Putamen (tissue), 1 donor: ENCODE results near the gene PTPRE.
"Not testable (repeated sequence)": the region's sequence is repeated elsewhere in the genome, so short reads cannot be mapped to it uniquely, and the experiment has no call there.

Experiments
- DNase-seq: peaks from one replicate; pipeline ENCODE4 v3.0.0-alpha.2; 2016; ENCODE audit warnings: low spot score

Gene PTPRE

GRCh38 chr10:128074589-128074988 is 167.7 kb downstream of the PTPRE start:
- no peak for DNase-seq

GRCh38 chr10:128077155-128077875 is 170.4 kb downstream of the PTPRE start:
- no peak for DNase-seq

GRCh38 chr10:128078136-128078969 is 171.4 kb downstream of the PTPRE start:
- no peak for DNase-seq

GRCh38 chr10:128080231-128080630 is 173.3 kb downstream of the PTPRE start:
- no peak for DNase-seq

GRCh38 chr10:128080641-128081040 is 173.7 kb downstream of the PTPRE start:
- DNase-seq = no peak

GRCh38 chr10:128081222-128081621 is 174.3 kb downstream of the PTPRE start:
- DNase-seq = no peak

DNA sequence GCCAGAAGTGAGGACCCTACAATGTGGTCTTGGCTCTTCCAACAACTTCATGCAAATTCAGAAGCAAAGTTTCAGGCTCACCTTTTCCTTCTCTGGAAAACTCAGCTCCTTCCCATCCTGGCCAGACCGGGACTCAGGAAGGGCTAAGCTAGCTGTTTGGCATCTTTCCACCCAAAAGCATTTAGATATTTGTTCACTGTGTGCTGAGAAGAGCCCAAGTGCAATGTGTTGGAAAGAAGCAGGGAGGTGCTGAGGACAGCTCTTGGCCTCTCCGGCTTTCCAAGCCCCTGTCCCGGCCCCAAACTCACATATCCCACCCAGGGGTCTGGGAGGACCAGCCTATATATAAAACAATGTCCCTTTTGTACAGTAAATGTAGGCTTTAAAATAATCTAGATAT is 174.8 kb downstream of the PTPRE start:
- DNase-seq = no peak

GRCh38 chr10:128083191-128083895 is 176.4 kb downstream of the PTPRE start:
- DNase-seq = no peak

- no peak for DNase-seq
Observed at GRCh38 chr10:128084364-128084763, 177.5 kb downstream of the PTPRE start.

- DNase-seq = no peak
Observed at GRCh38 chr10:128084991-128085390, 178.1 kb downstream of the PTPRE start.

- DNase-seq = no peak
Observed at GRCh38 chr10:128086003-128086863, 179.3 kb downstream of the PTPRE start.

DNA sequence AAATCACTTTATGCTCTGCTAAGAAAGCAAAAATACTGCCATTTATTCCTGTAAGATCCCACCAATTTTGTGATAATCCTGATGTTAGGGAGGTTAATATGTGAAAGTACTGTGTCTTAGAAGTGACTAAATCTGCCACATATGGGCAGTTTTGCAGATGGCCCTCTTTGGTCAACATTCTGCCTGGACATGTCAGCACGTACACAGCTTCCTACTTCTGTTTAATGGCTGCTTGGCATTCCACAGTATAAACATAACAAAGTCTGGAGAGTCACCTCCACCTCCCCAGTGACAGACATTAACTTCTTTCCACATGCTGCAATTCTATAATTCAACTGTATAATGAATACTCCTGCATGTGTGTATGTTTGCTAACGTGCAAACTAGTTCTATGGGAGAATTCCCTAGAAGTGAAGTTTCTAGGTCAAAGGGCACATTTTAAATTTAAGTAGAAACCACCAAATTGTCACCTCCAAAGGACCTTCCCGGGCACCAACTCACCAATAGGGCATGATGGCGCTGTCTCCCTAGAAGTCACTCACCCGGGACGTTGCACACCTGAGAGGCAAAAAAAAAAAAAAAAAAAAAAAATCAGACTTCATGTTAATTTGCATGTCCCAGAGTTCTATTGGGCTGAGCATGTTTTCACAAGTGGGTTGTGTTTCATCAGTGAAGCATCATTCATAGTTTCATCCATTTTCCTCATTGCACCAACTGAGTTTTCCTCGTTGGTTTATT is 180.4 kb downstream of the PTPRE start:
- no peak for DNase-seq

DNA sequence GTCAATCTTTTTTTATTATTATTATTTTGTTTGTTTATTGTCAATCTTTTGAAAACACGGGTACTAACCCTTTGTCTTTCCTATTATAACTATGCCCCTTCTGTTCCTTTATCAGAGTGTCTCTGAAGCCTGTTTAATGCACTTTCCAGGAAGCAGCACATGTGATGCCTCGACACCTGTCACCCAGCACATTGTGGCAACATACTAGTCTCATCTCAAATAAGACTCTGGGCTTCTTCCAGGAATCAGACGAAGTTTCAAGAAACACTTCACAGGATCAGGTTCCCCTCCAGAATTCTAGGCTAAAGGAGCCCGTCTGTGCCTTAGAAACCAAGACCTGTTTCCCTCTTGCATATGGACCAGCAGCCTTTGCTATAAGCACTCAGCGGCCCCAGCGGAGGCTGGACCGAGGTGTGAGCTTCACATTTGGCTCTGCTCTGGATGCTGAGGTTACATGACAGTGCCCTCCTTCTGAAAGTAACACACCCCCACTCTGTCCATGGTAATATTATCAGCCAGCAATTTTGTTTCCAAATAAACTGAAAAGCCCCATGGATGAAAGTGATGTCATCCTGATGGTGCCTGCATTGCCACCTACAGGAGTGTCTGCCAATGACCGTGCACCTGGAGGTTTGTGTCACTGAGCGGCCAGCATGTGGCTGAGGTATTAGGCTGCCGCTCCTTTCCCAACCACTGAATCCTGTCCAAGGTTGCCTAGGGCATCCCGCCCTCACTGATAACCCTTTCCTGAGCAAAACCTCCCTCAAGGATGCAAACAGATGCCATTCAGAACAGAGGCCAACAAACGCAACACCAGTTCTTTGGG is 181.2 kb downstream of the PTPRE start:
- DNase-seq = no peak

- DNase-seq = no peak
Observed at GRCh38 chr10:128091636-128092210, 184.8 kb downstream of the PTPRE start.

DNA sequence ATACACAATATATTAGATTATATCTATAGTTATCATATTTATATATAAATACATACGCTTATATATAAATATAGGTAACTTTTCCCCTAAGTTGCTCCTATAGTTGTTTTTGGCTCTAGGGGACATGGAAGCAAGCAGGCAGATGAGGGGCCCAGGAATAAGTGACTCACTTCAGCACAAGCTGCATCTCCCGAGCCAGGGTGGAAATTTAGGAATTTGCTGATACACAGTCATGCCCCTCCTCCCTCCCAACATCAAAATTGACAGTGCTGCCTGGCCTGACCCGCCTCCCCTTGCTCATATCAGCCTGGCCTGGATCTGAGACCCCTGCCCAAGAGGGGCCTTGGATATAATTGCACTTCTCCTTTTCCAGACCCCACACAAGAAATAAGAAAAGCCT is 185.6 kb downstream of the PTPRE start:
- DNase-seq = no peak

GRCh38 chr10:128094596-128094995 is 187.7 kb downstream of the PTPRE start:
- DNase-seq = not testable (repeated sequence)

GRCh38 chr10:128095027-128095752 is 188.3 kb downstream of the PTPRE start:
- no peak for DNase-seq

- no peak for DNase-seq
Observed at GRCh38 chr10:128095753-128096469, 189.0 kb downstream of the PTPRE start.
